Nephron progenitor cell (in vitro differentiated cells): ENCODE data around the gene FITM2.
A peak's percentile ranks its signal among the peaks of the same experiment; 100 is the strongest.

ENCODE experiments used
- DNase-seq: peaks from one replicate; pipeline ENCODE4 v3.0.0; 2021
- H3K27ac Mint-ChIP-seq: 2 replicates; pipeline ENCODE4 v1.8.0; 2021; ENCODE audit warnings: mild to moderate bottlenecking, moderate library complexity, mixed read lengths
- H3K27me3 Mint-ChIP-seq: 2 replicates; pipeline ENCODE4 v1.8.0; 2021; ENCODE audit warnings: mild to moderate bottlenecking, low read depth, mixed read lengths; ENCODE audit not compliant: poor library complexity
- H3K36me3 Mint-ChIP-seq: 2 replicates; pipeline ENCODE4 v1.8.0; 2021; ENCODE audit warnings: low read depth, mixed read lengths
- H3K4me1 Mint-ChIP-seq: 2 replicates; pipeline ENCODE4 v1.8.0; 2021; ENCODE audit warnings: mixed read lengths
- H3K4me3 Mint-ChIP-seq: 2 replicates; pipeline ENCODE4 v1.8.0; 2021; ENCODE audit warnings: mild to moderate bottlenecking, moderate library complexity, mixed read lengths
- H3K9me3 Mint-ChIP-seq: 2 replicates; pipeline ENCODE4 v1.8.0; 2021; ENCODE audit warnings: mild to moderate bottlenecking, moderate library complexity, mixed read lengths
- TF ChIP-seq, protein P1 (sequence below): fragments of 200-600 bp; sonication (generic); IDR thresholded peaks from 2 replicates; pipeline ENCODE4 v1.5.0; 2021; ENCODE audit warnings: antibody characterized with exemption

FITM2 gene

GRCh38 chr20:44336725-44337380, 25.9 kb upstream of the FITM2 start, which contains the start of gene R3HDML:
Gene R3HDML, plus strand, starts transcription at chr20:44337043. Its CDS starts 115 bp downstream, at chr20:44337158.
- no peak for DNase-seq
- H3K27me3 Mint-ChIP-seq, result peaks cover 9% of the 10 kb centered on the region
- H3K27ac Mint-ChIP-seq, result no peak within 1 kb of the TSS

GRCh38 chr20:44336086-44336485, 25.1 kb upstream of the FITM2 start:
- DNase-seq, result peak; percentile 44
- TF ChIP-seq, protein P1, sequence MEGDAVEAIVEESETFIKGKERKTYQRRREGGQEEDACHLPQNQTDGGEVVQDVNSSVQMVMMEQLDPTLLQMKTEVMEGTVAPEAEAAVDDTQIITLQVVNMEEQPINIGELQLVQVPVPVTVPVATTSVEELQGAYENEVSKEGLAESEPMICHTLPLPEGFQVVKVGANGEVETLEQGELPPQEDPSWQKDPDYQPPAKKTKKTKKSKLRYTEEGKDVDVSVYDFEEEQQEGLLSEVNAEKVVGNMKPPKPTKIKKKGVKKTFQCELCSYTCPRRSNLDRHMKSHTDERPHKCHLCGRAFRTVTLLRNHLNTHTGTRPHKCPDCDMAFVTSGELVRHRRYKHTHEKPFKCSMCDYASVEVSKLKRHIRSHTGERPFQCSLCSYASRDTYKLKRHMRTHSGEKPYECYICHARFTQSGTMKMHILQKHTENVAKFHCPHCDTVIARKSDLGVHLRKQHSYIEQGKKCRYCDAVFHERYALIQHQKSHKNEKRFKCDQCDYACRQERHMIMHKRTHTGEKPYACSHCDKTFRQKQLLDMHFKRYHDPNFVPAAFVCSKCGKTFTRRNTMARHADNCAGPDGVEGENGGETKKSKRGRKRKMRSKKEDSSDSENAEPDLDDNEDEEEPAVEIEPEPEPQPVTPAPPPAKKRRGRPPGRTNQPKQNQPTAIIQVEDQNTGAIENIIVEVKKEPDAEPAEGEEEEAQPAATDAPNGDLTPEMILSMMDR, result no peak
- no peaks in the 10 kb centered on the region for H3K36me3 Mint-ChIP-seq
- no peaks in the 10 kb centered on the region for H3K9me3 Mint-ChIP-seq
- peak overlapping the region; percentile 5 for H3K4me3 Mint-ChIP-seq
- no peak overlapping the region for H3K27ac Mint-ChIP-seq
- H3K27me3 Mint-ChIP-seq, result peaks cover 9% of the 10 kb centered on the region
- peaks cover 19% of the 10 kb centered on the region for H3K4me1 Mint-ChIP-seq

More at GRCh38 chr20:44336725-44337380, 25.9 kb upstream of the FITM2 start, which contains the start of gene R3HDML:
- TF ChIP-seq, protein P1, result no peak
- Mint-ChIP-seq H3K36me3 (no peaks in the 10 kb centered on the region), H3K4me1 (peaks cover 20% of the 10 kb centered on the region), H3K4me3 (peak within 1 kb of the TSS; percentile 5), H3K9me3 (no peaks in the 10 kb centered on the region)

DNA sequence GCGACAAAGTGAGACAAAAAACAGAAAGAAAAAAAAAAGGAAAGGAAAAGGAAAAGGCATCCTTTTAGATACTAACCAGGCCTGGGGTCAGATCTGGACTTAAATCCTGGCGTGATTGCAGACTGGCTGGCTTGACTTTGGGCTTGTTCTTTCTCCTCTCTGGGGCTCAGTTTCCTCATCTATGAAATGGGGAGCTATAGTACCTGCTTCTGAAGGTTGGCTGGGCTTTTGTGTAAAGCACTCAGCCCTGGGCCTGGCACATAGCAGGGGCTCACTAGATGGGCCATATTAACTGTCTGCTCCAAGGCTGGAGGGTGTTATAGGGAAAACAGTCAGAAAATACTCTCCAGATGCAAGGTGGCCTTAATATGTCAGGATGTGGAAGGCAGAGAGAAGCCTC, 24.7 kb upstream of the FITM2 start:
- no peak overlapping the region for H3K4me3 Mint-ChIP-seq

DNA sequence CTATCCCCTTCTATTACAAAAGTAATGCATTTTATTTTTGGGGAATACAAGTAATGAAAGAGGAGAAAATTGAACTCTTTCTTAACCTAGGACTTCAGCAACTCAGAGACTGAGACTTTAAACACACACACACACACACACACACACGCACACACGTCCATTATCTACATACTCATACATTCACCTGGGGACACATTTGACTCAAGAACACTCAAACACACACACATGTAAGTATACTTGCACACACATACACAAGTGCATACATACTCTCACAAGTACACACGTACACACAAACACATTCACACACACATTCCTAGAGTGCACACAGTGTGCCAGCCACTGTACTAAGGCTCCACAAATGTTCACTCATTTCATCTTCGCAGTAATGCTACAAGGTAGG, 23.7 kb upstream of the FITM2 start:
- H3K27ac Mint-ChIP-seq, result no peak overlapping the region
- H3K27me3 Mint-ChIP-seq, result peaks cover 14% of the 10 kb centered on the region
- H3K4me1 Mint-ChIP-seq, result peaks cover 24% of the 10 kb centered on the region

More for the DNA sequence above, 24.7 kb upstream of the FITM2 start:
- TF ChIP-seq, protein P1, result no peak
- Mint-ChIP-seq H3K4me1 (peaks cover 19% of the 10 kb centered on the region), H3K27ac (no peak overlapping the region), H3K36me3 (no peaks in the 10 kb centered on the region), H3K9me3 (no peaks in the 10 kb centered on the region), H3K27me3 (peaks cover 11% of the 10 kb centered on the region)
- no peak for DNase-seq

GRCh38 chr20:44334306-44334705, 23.3 kb upstream of the FITM2 start:
- H3K4me3 Mint-ChIP-seq, result no peak overlapping the region
- no peaks in the 10 kb centered on the region for H3K9me3 Mint-ChIP-seq
- H3K4me1 Mint-ChIP-seq, result peaks cover 24% of the 10 kb centered on the region
- peaks cover 15% of the 10 kb centered on the region for H3K27me3 Mint-ChIP-seq
- H3K27ac Mint-ChIP-seq, result no peak overlapping the region
- TF ChIP-seq, protein P1, result no peak
- no peaks in the 10 kb centered on the region for H3K36me3 Mint-ChIP-seq
- DNase-seq, result no peak

More for the DNA sequence above, 23.7 kb upstream of the FITM2 start:
- Mint-ChIP-seq H3K9me3 (no peaks in the 10 kb centered on the region), H3K36me3 (no peaks in the 10 kb centered on the region), H3K4me3 (no peak overlapping the region)
- TF ChIP-seq, protein P1, result no peak
- no peak for DNase-seq

GRCh38 chr20:44331201-44331600, 20.2 kb upstream of the FITM2 start:
- no peaks in the 10 kb centered on the region for H3K9me3 Mint-ChIP-seq
- no peak for DNase-seq
- peaks cover 15% of the 10 kb centered on the region for H3K27me3 Mint-ChIP-seq
- TF ChIP-seq, protein P1, result no peak
- H3K27ac Mint-ChIP-seq, result no peak overlapping the region
- H3K4me3 Mint-ChIP-seq, result no peak overlapping the region
- H3K4me1 Mint-ChIP-seq, result peaks cover 23% of the 10 kb centered on the region
- no peaks in the 10 kb centered on the region for H3K36me3 Mint-ChIP-seq
